ENCODE data around the gene SRPRB. TPM values are rescaled to one million over a fixed set of nuclear protein-coding genes. Genes with fewer than 3 reads are reported as not detected.

SRPRB gene
- total RNA-seq, 1 experiment from 2014 or later = 61.0 TPM

DNA sequence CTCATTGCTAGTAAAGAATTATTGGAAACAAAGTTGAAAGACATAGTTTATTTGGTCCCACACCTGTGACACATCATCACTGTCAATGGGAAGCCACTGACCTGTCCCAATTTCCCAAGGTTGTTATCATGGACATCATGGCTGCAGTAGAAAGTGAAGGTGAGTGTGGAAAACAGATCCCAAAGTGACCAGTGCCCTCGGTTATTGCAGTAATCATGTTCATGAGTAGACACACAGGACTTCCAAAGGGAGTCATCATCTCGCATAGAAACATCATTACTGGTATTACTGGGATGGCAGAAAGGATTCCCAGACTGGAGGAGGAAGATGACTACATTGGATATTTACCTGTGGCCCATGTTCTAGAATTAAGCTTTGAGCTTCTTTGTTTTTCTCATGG is 44.7 kb upstream of the SRPRB start:
- ChIA-PET RAD21 (ENCODE audit: low non-redundant PET in 1 of 2, low total read pairs in 2 of 2, uncharacterized antibody in 2 of 2, unreplicated experiment in 2 of 2) (no interaction called here), CTCF (no interaction called here), POLR2A (no interaction called here)
- no peaks in the 10 kb centered on the region for H3K36me3 ChIP-seq (ENCODE audit: control insufficient read depth in 1 of 2, insufficient read depth in 2 of 2, low read length in 2 of 2)
- TF ChIP-seq, protein P1, sequence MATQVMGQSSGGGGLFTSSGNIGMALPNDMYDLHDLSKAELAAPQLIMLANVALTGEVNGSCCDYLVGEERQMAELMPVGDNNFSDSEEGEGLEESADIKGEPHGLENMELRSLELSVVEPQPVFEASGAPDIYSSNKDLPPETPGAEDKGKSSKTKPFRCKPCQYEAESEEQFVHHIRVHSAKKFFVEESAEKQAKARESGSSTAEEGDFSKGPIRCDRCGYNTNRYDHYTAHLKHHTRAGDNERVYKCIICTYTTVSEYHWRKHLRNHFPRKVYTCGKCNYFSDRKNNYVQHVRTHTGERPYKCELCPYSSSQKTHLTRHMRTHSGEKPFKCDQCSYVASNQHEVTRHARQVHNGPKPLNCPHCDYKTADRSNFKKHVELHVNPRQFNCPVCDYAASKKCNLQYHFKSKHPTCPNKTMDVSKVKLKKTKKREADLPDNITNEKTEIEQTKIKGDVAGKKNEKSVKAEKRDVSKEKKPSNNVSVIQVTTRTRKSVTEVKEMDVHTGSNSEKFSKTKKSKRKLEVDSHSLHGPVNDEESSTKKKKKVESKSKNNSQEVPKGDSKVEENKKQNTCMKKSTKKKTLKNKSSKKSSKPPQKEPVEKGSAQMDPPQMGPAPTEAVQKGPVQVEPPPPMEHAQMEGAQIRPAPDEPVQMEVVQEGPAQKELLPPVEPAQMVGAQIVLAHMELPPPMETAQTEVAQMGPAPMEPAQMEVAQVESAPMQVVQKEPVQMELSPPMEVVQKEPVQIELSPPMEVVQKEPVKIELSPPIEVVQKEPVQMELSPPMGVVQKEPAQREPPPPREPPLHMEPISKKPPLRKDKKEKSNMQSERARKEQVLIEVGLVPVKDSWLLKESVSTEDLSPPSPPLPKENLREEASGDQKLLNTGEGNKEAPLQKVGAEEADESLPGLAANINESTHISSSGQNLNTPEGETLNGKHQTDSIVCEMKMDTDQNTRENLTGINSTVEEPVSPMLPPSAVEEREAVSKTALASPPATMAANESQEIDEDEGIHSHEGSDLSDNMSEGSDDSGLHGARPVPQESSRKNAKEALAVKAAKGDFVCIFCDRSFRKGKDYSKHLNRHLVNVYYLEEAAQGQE (IDR thresholded peaks at IDR 0.05; ENCODE audit: low read depth) = no peak
- TF ChIP-seq POLR2A (IDR thresholded peaks at IDR 0.05; ENCODE audit: borderline replicate concordance, extremely low read depth, insufficient read depth, insufficient read length) = no peak
- BruUV-seq (replicated peaks) = no TSS peak
- H2AFZ ChIP-seq (ENCODE audit: low read depth, low read length, poor library complexity, severe bottlenecking) = no peak overlapping the region
- H3K4me3 ChIP-seq (replicated peaks in 1 of 2; ENCODE audit: low read depth in 1 of 2, low read length in 2 of 2) = no peak overlapping the region
- H3K4me2 ChIP-seq (ENCODE audit: low read length) = no peak overlapping the region
- H3K9me3 ChIP-seq (ENCODE audit: control insufficient read depth in 1 of 2, insufficient read depth in 1 of 2, low read depth in 1 of 2, low read length in 2 of 2) = no peaks in the 10 kb centered on the region
- intact Hi-C loops (cut with micrococcal nuclease) = no loop called here
- H3K79me2 ChIP-seq (ENCODE audit: insufficient read depth, low read length) = no peaks in the 10 kb centered on the region
- peaks cover 25% of the 10 kb centered on the region for H3K27me3 ChIP-seq (ENCODE audit: insufficient read depth, low read length)
- H4K20me1 ChIP-seq (ENCODE audit: insufficient read depth) = no peaks in the 10 kb centered on the region
- DNase-seq (ENCODE audit: low read depth, low spot score) (no peak), ATAC-seq (no peak)
- H3K9ac ChIP-seq (ENCODE audit: low read length) = no peak overlapping the region
- H3K4me1 ChIP-seq (ENCODE audit: control insufficient read depth in 1 of 2, insufficient read depth in 2 of 2, low read length in 2 of 2) = no peaks in the 10 kb centered on the region
- H3K9me2 ChIP-seq (ENCODE audit: insufficient read depth) = no peaks in the 10 kb centered on the region
- no peak overlapping the region for H3K27ac ChIP-seq (ENCODE audit: low read depth, low read length)

DNA sequence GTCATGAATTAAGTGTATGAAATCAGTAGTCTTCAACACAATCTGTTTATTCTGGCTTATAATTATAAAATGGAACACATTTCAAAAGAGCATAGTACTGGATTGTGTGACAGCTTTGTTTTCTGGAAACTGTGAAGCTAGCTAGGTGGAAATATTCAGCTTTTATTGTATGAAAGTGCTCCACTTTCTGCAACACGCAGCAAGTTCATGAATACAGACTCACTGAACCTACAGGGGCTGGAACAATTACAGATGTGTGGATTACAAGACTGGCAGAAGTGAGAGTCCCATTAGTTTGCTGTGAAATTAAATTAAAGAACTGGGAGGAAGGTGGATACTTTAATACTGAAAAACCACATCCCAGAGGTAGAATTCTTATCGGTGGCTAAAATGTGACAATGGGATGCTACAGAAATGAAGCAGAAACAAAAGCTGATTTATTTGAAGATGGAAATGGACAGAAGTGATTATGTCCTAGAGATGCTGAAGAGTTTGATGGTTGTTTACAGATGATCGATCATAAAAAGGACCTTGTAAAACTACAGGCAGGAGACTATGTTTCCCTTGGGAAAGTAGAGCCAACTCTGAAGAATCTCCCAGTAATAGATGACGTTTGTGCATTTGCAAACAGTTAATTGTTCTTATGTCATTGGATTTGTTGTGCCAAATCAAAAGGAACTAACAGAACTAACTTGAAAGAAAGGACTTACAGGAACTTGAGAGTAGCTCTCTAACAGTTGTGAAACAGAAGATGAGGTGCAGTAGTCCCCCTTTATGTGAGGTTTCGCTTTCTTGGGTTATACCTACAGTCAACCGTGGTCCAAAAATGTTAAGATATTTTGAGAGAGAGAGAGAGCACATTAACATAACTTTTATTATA is 43.8 kb upstream of the SRPRB start:
- ChIA-PET POLR2A (no interaction called here), CTCF (no interaction called here), RAD21 (ENCODE audit: low non-redundant PET in 1 of 2, low total read pairs in 2 of 2, uncharacterized antibody in 2 of 2, unreplicated experiment in 2 of 2) (no interaction called here)
- Histone ChIP-seq H3K79me2 (ENCODE audit: insufficient read depth, low read length) (no peaks in the 10 kb centered on the region), H4K20me1 (ENCODE audit: insufficient read depth) (no peaks in the 10 kb centered on the region), H3K4me3 (replicated peaks in 1 of 2; ENCODE audit: low read depth in 1 of 2, low read length in 2 of 2) (no peak overlapping the region), H3K9ac (ENCODE audit: low read length) (no peak overlapping the region), H2AFZ (ENCODE audit: low read depth, low read length, poor library complexity, severe bottlenecking) (no peak overlapping the region), H3K27me3 (ENCODE audit: insufficient read depth, low read length) (peaks cover 25% of the 10 kb centered on the region), H3K9me3 (ENCODE audit: control insufficient read depth in 1 of 2, insufficient read depth in 1 of 2, low read depth in 1 of 2, low read length in 2 of 2) (no peaks in the 10 kb centered on the region), H3K9me2 (ENCODE audit: insufficient read depth) (no peaks in the 10 kb centered on the region), H3K4me1 (ENCODE audit: control insufficient read depth in 1 of 2, insufficient read depth in 2 of 2, low read length in 2 of 2) (no peaks in the 10 kb centered on the region), H3K27ac (ENCODE audit: low read depth, low read length) (no peak overlapping the region), H3K4me2 (ENCODE audit: low read length) (no peak overlapping the region), H3K36me3 (ENCODE audit: control insufficient read depth in 1 of 2, insufficient read depth in 2 of 2, low read length in 2 of 2) (no peaks in the 10 kb centered on the region)
- intact Hi-C loops (cut with micrococcal nuclease) = no loop called here
- no TSS peak for BruUV-seq (replicated peaks)
- ATAC-seq (no peak), DNase-seq (ENCODE audit: low read depth, low spot score) (no peak)
- TF ChIP-seq SIN3A (IDR thresholded peaks at IDR 0.05; ENCODE audit: low read depth) (no peak), EZH2 (IDR thresholded peaks at IDR 0.05) (no peak), EGR1 (IDR thresholded peaks at IDR 0.05; ENCODE audit: low read depth) (no peak), POLR2A (IDR thresholded peaks at IDR 0.05; ENCODE audit: borderline replicate concordance, extremely low read depth, insufficient read depth, insufficient read length) (no peak), TCF7L2 (IDR thresholded peaks at IDR 0.05; ENCODE audit: borderline replicate concordance, extremely low read depth, insufficient read depth, insufficient read length) (no peak), EZH2phosphoT487 (IDR thresholded peaks at IDR 0.05; ENCODE audit: borderline replicate concordance) (no peak), SP1 (IDR thresholded peaks at IDR 0.05; ENCODE audit: low read depth) (no peak), ZBTB33 (IDR thresholded peaks at IDR 0.05; ENCODE audit: extremely low read depth, insufficient replicate concordance, low read length) (no peak), ELF1 (IDR thresholded peaks at IDR 0.05; ENCODE audit: borderline replicate concordance, low read depth) (no peak)
